T-helper 2 cell treated with Interferon-gamma antibody and Interleukin-4, amounts not matched to agents 5 μg/mL and 100 μg/mL, for 36 hours (primary cell): ENCODE results near the gene ZCCHC24.

Source experiments
- DNase-seq: peaks from one replicate; pipeline ENCODE4 v3.0.0; 2021; ENCODE audit warnings: low spot score
- H3K27ac Mint-ChIP-seq: one replicate; pipeline ENCODE4 v1.8.0; 2021; ENCODE audit warnings: mild to moderate bottlenecking, mixed read lengths
- H3K27me3 Mint-ChIP-seq: one replicate; pipeline ENCODE4 v1.8.0; 2021; ENCODE audit warnings: low read depth, mixed read lengths
- H3K36me3 Mint-ChIP-seq: one replicate; pipeline ENCODE4 v1.8.0; 2021; ENCODE audit warnings: low read depth, mixed read lengths
- H3K4me1 Mint-ChIP-seq: one replicate; pipeline ENCODE4 v1.8.0; 2021; ENCODE audit warnings: low read depth, mixed read lengths
- H3K4me3 Mint-ChIP-seq: one replicate; pipeline ENCODE4 v1.8.0; 2022; ENCODE audit warnings: mild to moderate bottlenecking, moderate library complexity, mixed read lengths
- H3K9me3 Mint-ChIP-seq: one replicate; pipeline ENCODE4 v1.8.0; 2021; ENCODE audit warnings: mixed read lengths

Gene ZCCHC24

DNA sequence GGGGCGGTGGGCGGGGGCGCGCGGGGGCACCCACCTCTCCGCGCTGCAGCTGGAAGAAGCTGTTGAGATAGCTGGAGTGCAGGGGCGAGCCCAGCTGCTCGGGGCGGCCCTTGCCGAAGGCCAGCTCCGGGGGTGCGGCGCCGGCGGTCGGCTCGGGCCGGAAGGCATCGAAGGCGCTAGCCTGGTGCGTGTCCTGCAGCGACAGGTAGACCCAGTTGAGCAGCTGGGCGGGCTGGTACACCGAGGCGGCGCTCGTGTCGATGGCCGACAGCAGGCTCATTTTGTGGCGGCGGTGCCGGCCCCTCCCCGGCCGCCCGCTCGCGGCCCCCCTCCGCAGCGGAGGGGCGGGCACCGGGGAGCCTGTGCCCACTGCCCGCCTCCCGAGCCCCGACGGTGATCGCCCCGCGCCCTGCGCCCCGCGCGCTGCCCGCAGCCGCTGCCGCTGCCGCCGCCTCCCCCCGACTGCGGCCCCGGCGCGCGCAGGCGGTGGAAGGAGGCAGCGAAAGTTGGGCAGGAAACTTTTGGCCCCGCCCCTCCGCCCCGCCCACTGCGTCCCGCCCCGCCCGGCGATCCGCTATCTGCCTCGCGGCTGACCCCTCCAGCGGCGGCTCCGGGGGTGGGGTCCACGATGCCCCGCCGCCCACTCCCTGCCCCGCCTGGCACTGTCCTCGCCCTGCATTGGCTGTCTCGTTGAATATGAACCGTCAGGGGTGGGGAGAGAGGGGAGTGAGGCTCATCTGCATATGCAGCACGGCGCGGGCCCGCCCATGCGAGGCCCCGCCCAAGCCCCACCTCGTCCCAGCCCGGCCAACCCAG, at the start of gene ZCCHC24:
Gene ZCCHC24, minus strand, starts transcription at position 464 of the 816 bp plus-strand sequence. Its CDS starts 184 bp downstream, at position 280.
- peaks cover 41% of the 10 kb centered on the region for H3K27me3 Mint-ChIP-seq
- peak within 1 kb of the TSS; percentile 87 for H3K4me3 Mint-ChIP-seq
- no peaks in the 10 kb centered on the region for H3K9me3 Mint-ChIP-seq
- no peaks in the 10 kb centered on the region for H3K36me3 Mint-ChIP-seq
- H3K4me1 Mint-ChIP-seq, result peaks cover 19% of the 10 kb centered on the region
- peak within 1 kb of the TSS; percentile 73 for H3K27ac Mint-ChIP-seq
- peak; percentile 95 for DNase-seq

DNA sequence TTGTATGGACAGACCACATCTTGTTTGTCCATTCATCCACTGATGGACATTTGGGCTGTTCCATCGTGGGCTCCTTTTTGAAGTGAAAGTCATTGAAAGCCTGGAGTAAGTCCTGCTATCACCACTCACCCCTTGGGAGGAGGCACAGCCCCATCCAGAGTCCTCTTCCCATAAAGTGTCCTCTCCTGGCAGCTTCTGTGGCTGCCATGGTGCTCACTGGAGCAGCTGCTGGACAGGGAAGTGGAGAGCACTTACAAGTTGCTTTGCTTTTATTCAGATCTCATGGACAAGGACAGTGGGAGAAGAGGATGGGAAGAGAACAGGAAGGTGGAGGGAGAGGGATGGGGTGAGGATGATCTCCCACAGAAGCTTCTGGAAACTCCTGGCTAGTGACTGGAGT, 48.4 kb upstream of the ZCCHC24 start:
- H3K27me3 Mint-ChIP-seq, result peaks cover 28% of the 10 kb centered on the region

DNA sequence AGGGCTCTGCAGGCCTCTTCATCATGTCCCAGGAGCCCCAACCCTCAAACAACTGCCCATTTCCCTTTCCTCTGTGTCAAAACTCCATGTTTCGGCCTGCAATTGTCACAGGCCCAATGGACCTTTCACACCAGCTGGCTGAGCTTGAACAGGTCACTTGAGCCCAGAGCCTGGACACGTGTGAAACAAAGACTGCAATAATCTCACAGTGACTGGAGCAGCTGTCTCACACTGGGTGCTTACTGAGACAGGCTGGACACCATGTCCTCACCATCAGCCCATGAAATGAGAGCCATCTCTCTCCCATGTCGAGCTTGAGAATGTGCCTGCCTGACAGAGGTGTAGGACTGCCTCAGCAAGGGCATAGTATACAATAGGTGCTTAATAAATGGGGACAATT, 47.4 kb upstream of the ZCCHC24 start:
- Mint-ChIP-seq H3K27ac (no peak overlapping the region), H3K4me3 (no peak overlapping the region), H3K9me3 (no peaks in the 10 kb centered on the region), H3K27me3 (peaks cover 26% of the 10 kb centered on the region), H3K36me3 (no peaks in the 10 kb centered on the region), H3K4me1 (no peaks in the 10 kb centered on the region)
- no peak for DNase-seq

More for the DNA sequence above, 48.4 kb upstream of the ZCCHC24 start:
- Mint-ChIP-seq H3K4me3 (no peak overlapping the region), H3K4me1 (no peaks in the 10 kb centered on the region), H3K9me3 (no peaks in the 10 kb centered on the region), H3K36me3 (no peaks in the 10 kb centered on the region), H3K27ac (no peak overlapping the region)
- no peak for DNase-seq

DNA sequence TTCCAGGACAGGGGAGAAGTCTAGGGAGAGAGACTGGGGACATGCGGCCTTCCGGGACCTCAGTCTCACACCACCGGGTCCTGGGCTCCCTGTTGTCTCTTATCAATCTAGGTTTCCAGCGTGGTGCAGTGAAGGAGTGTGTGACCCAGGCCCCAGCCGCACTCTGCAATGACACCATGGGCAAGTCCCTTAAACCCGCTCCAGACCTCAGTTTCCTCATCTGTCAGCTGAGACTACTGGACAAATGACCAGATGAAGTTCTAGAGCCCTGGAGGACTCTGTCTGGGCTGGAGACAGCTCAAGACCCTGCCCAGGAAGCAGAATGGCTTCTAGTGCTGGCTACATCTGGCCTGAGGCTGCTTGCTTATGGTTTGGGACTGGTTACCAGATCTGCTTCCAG, 46.8 kb upstream of the ZCCHC24 start:
- Mint-ChIP-seq H3K27ac (no peak overlapping the region), H3K36me3 (no peaks in the 10 kb centered on the region), H3K27me3 (peaks cover 21% of the 10 kb centered on the region), H3K4me3 (no peak overlapping the region), H3K4me1 (no peaks in the 10 kb centered on the region), H3K9me3 (no peaks in the 10 kb centered on the region)
- no peak for DNase-seq

DNA sequence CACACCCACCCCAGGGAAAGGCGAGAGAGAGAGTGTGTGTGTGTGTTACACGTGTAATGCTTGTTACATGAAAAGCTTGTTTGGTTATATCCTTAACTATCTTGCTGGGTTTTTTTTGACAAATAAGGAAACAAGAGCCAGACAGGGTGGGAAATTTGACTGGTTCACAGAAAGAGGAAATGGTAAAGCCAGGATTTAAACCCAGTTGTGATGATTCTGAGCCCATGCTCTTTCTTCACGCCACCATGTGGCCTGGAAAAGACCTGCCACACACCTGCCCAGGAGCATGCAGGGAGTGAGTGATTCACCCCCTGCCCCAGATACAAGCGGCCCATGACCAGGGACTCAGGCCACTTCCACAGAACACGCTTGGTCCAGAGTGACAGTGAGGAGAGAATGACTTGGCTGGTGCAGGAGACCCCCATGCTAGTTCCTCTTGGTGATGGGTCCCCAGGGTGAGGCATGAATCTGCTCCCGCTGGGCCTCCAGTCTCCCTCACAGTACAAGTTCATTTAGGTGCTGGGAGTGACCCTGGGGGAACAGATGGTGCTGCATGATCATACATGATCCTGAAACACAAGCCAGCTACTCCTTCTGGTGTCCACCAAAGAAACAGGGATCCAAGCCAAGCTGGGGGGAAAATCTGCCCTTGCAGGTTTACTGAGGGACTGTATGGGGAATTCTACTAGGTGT, 45.9 kb upstream of the ZCCHC24 start:
- no peak overlapping the region for H3K27ac Mint-ChIP-seq
- H3K4me1 Mint-ChIP-seq, result no peaks in the 10 kb centered on the region
- no peaks in the 10 kb centered on the region for H3K36me3 Mint-ChIP-seq
- no peak for DNase-seq
- H3K9me3 Mint-ChIP-seq, result no peaks in the 10 kb centered on the region
- H3K27me3 Mint-ChIP-seq, result peaks cover 15% of the 10 kb centered on the region
- no peak overlapping the region for H3K4me3 Mint-ChIP-seq

DNA sequence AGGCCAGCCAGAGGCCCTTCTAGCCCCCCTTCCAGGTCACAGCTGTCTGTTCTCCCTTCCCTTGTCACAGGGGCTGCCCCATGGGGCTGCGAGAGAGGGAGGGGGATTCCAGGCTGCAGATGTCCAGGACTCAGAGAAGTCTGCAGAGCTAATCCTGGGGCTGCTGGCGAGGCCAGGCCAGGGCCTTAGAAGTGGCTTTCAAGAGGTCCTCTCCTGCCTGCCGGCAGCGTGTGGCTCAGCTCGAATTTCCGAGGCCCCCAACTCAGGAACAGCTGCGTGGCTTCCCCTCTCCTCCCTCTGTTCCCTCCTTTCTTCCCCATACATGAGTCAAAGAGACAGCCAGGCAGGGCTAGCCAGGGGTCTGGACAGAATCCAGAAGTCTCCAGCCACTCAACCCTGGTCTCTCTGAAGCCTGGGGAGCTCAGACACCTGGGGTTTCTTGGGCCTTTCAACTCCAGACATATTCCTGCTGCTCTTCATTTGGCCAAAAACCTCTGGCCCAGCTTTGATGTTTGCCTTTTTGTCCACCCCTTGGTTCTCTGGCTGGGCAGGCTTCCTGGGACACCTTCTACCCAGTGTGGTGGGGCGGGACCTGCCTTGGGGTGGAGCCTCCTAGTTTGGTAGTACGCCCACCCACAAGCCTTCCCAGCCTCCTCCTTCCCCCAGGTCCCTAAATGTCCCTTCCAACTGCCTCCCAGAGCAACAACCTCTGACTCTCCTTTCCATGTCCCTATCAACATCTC, 45.1 kb upstream of the ZCCHC24 start:
- H3K27ac Mint-ChIP-seq, result no peak overlapping the region
- no peaks in the 10 kb centered on the region for H3K36me3 Mint-ChIP-seq

DNA sequence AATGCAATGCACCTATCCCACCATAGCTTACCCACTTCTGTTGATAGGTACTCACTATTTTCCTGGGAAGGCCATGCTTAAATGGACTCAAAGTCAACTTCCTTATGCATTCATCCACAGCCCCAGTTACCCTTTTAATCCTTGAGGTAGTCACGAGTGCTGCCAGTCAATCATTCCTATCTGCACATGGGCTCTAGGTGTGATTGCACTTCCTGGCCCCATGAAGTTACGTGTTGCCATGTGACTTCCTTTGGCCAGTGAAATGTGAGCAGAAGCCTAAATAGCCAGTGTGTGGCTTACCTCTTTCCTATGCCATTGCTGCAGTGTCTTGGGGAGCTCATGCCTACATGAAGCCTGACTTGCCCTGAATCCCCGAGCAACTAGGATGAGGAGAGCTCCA, 43.4 kb upstream of the ZCCHC24 start:
- Mint-ChIP-seq H3K27me3 (peaks cover 4% of the 10 kb centered on the region), H3K4me1 (no peaks in the 10 kb centered on the region), H3K36me3 (no peaks in the 10 kb centered on the region), H3K27ac (no peak overlapping the region), H3K9me3 (no peaks in the 10 kb centered on the region), H3K4me3 (no peak overlapping the region)
- DNase-seq, result no peak

More for the DNA sequence above, 45.1 kb upstream of the ZCCHC24 start:
- H3K27me3 Mint-ChIP-seq, result peaks cover 11% of the 10 kb centered on the region
- H3K4me3 Mint-ChIP-seq, result no peak overlapping the region
- H3K4me1 Mint-ChIP-seq, result no peaks in the 10 kb centered on the region
- H3K9me3 Mint-ChIP-seq, result no peaks in the 10 kb centered on the region
- DNase-seq, result no peak

DNA sequence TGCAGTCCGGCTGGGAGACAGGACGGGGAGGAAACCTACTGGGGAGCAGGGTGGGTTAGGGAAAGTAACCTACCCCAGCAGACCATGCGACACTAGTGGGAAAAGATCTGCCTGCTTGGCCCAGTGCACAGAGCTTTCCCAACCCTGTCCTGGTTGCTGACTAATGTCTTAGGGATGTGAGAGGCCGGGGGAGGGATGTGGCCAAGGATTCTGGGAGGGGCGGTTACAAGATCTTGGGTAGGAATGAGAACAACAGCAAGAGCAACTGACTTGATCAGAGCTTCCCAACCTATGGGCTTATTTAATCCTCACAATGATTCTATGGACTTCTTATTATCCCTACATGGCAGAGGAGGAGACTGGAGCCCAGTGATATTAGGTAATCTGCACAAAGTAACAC, 42.9 kb upstream of the ZCCHC24 start:
- Mint-ChIP-seq H3K27me3 (peaks cover 2% of the 10 kb centered on the region), H3K36me3 (no peaks in the 10 kb centered on the region), H3K27ac (no peak overlapping the region), H3K9me3 (no peaks in the 10 kb centered on the region), H3K4me1 (no peaks in the 10 kb centered on the region), H3K4me3 (no peak overlapping the region)
- no peak for DNase-seq

DNA sequence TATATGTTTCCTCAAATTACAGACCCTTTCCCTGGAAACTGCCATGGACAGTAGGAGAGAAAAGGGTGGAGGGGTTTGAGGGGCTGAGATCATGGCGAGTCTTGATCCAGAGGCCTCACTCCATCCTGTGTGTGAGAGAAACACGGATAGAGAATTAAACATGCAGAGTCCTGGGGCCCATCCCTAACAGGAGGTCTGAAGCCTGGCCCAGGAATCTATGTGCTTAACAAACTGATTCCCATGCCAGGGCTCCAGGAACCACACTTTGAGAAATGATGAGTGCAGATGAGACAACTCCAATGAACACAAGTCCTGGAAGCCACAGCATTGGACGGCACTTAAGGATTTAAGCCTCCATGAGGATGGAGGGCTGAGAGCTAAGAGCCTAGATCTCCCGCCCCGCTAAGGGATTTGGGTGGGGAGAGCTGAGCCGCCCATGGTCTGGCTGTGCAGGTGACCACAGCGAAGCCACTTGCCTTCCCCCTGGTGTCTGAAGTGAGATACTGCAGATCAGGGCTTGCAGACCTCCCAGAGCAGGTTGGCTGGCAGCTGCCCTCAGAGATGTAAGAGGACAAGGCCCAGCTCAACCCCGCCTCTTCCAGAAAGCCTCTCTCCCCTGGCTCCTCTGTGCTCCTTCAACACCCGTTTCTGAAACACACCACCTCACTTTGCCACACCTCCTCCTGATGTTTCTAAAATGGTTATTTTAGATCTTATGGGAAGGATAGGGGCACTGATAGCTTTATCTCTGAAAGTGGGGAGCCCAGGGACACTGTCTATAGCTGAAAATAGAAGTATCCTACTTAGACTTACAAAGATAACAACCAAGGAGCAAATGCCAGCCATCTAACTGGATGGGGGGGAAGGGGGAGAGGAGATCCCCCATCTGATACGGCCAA, 42.1 kb upstream of the ZCCHC24 start:
- H3K27ac Mint-ChIP-seq, result no peak overlapping the region
- DNase-seq, result no peak
- H3K4me3 Mint-ChIP-seq, result no peak overlapping the region
- peaks cover 2% of the 10 kb centered on the region for H3K27me3 Mint-ChIP-seq
- no peaks in the 10 kb centered on the region for H3K36me3 Mint-ChIP-seq
- H3K4me1 Mint-ChIP-seq, result no peaks in the 10 kb centered on the region
- H3K9me3 Mint-ChIP-seq, result no peaks in the 10 kb centered on the region

DNA sequence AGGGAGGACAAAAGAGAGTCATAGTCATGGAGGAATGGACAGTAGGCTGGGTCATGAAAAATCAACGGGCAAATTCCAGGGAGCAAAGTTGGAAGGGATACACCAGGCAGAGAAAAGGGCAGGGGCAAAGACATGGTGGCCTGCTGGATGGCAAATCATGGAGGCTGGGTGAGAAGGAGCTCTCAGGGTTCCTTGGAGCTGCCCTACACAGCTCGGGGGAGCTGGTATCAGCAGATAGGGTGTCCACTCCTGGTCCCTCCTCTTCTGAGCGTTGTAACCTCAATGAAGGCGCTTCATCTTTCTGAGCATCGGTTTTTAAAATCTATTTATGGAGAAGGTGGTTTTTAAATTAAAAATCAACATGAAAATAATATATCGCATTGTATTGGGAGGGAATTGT, 39.1 kb upstream of the ZCCHC24 start:
- DNase-seq, result no peak
- Mint-ChIP-seq H3K27me3 (peaks cover 16% of the 10 kb centered on the region), H3K9me3 (no peaks in the 10 kb centered on the region), H3K36me3 (no peaks in the 10 kb centered on the region), H3K27ac (no peak overlapping the region), H3K4me3 (no peak overlapping the region), H3K4me1 (no peaks in the 10 kb centered on the region)

DNA sequence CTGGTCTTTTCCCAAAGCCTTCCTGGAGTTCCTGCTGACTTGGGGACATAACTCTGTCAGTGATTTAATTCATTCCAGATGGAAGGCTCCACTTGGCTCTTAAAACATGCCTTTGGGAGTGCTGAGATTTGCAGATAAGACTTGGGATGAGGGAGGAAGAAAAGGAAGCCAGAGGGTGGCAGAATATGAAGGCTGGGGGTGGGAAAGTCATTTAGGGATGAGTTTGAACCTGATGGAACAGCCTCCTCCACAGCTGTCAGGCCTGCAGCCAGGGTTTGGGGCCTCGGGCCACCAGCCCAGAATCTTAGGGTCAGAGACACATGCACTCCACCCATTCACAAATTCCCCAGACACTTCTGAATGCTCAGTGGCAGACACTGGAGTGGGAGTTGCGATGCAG, 38.5 kb upstream of the ZCCHC24 start:
- Mint-ChIP-seq H3K4me3 (no peak overlapping the region), H3K36me3 (no peaks in the 10 kb centered on the region), H3K4me1 (no peaks in the 10 kb centered on the region), H3K27ac (no peak overlapping the region), H3K27me3 (peaks cover 19% of the 10 kb centered on the region), H3K9me3 (no peaks in the 10 kb centered on the region)
- DNase-seq, result no peak

DNA sequence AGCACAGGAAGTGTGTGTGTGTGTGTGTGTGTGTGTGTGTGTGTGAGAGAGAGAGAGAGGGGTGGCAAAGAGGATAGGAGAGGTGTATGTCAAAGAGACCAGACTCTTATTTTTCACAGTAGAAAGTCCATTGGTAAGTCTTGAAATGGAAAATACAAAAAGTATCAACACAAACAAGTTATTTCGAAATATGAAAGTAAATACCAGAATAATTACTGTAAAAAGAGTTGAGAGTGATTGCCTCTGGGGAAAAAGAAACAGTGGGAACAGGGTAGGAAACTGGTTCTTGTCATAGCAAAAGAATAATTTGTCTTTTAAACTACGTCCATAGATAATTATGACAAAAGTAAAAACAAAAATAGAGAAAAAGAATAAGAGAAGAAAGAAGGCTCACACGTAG, 37.9 kb upstream of the ZCCHC24 start:
- H3K4me3 Mint-ChIP-seq, result no peak overlapping the region
- no peaks in the 10 kb centered on the region for H3K9me3 Mint-ChIP-seq
- H3K27me3 Mint-ChIP-seq, result peaks cover 17% of the 10 kb centered on the region
- H3K27ac Mint-ChIP-seq, result no peak overlapping the region
- no peaks in the 10 kb centered on the region for H3K36me3 Mint-ChIP-seq
- no peaks in the 10 kb centered on the region for H3K4me1 Mint-ChIP-seq
- no peak for DNase-seq

DNA sequence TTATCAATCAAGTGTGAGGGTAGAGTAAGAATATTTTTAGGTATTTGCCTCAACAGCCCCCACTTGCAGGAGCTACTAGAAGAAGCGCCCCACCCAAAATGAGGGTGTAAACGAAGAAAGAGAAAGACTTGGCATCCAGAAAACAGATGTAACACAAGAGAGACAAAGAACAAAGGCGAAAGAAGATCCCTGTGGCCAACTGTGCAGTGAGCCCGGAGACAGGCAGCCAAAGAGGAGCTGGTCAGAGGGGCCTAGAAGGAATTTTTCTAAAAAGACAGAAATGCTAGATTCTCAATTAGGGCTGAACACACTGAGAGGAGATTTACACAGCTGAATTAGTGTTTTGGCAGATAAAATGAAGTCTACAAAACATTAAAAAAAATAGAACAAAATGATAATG, 37.3 kb upstream of the ZCCHC24 start:
- Mint-ChIP-seq H3K27ac (no peak overlapping the region), H3K4me3 (no peak overlapping the region), H3K4me1 (no peaks in the 10 kb centered on the region), H3K36me3 (no peaks in the 10 kb centered on the region), H3K27me3 (peaks cover 17% of the 10 kb centered on the region), H3K9me3 (no peaks in the 10 kb centered on the region)
- DNase-seq, result no peak
